Measurements from ENCODE around the gene MFNG.
"Not testable (repeated sequence)": the region's sequence is repeated elsewhere in the genome, so short reads cannot be mapped to it uniquely, and the experiment has no call there.

MFNG gene, protein sequence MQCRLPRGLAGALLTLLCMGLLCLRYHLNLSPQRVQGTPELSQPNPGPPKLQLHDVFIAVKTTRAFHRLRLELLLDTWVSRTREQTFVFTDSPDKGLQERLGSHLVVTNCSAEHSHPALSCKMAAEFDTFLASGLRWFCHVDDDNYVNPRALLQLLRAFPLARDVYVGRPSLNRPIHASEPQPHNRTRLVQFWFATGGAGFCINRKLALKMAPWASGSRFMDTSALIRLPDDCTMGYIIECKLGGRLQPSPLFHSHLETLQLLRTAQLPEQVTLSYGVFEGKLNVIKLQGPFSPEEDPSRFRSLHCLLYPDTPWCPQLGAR

DNA sequence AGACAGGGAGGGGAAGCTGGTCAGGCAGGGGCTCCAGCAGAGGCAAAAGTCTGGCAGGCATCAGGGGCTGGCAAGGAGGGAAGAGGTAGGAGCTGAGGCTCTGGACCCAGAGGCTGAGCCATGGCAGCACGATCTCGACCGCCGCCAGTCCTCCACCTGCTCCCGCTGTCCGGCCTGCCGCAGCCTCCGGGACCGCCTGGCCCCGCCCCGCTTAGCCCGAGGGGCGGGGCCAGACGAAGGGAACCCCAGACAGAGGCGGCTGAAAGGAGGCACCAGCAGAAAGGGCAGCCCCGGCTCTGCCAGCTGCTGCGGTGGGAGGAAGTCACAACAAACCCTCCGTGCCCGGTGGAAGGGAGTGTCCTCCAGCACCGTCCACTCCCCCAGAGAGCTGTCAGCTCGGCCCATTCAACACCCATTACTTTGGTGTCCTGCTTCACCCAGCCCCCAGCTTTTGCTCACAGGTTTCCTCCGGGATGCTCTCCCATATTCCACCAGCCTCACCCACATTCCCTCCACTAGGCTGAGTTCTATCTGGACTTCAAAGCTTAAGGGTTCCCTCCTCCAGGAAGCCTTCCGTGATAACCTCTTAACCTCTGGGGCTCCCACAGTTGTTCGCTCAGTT, at the start of gene MFNG:
MFNG (minus strand) TSS at position 161 of the 622 bp plus-strand sequence. CDS start 207 bp downstream, outside the sequence.
- peaks cover 71% of the 10 kb centered on the region for H3K4me1 Mint-ChIP-seq
- H3K27me3 Mint-ChIP-seq: no peaks in the 10 kb centered on the region
- H3K4me3 Mint-ChIP-seq: peak within 1 kb of the TSS; percentile 98
- peaks cover 7% of the 10 kb centered on the region for H3K36me3 Mint-ChIP-seq
- peak within 1 kb of the TSS; percentile 99 for H3K27ac Mint-ChIP-seq
- H3K9me3 Mint-ChIP-seq: no peaks in the 10 kb centered on the region

GRCh38 chr22:37535159-37535558, 49.0 kb upstream of the MFNG start:
- Mint-ChIP-seq H3K36me3 (no peaks in the 10 kb centered on the region), H3K27me3 (peaks cover 3% of the 10 kb centered on the region), H3K4me1 (peaks cover 21% of the 10 kb centered on the region), H3K9me3 (no peaks in the 10 kb centered on the region), H3K27ac (no peak overlapping the region), H3K4me3 (no peak overlapping the region)

- no peak overlapping the region for H3K27ac Mint-ChIP-seq
Observed at GRCh38 chr22:37534445-37534844, 48.3 kb upstream of the MFNG start.

DNA sequence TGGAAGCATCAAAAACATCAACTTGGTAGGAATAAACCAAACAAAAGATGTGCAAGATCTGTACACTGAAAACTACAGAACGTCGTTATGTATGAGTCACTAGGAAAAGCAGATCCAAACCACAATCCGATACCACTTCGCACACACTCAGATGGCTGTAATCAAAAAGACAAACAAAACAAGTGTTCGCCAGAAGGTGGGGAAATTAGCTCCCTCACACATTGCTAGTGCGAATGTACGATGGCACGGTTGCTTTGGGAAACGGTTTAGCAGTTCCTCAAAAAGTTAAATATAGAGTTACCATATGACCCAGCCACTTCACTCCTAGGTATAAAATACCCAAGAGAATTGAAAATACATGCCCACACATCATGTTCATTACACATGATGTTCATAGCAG, 47.8 kb upstream of the MFNG start:
- Mint-ChIP-seq H3K4me1 (peaks cover 25% of the 10 kb centered on the region), H3K36me3 (no peaks in the 10 kb centered on the region), H3K4me3 (no peak overlapping the region), H3K27me3 (peaks cover 3% of the 10 kb centered on the region), H3K9me3 (no peaks in the 10 kb centered on the region), H3K27ac (no peak overlapping the region)

More at GRCh38 chr22:37534445-37534844, 48.3 kb upstream of the MFNG start:
- H3K4me3 Mint-ChIP-seq: no peak overlapping the region
- no peaks in the 10 kb centered on the region for H3K36me3 Mint-ChIP-seq
- peaks cover 27% of the 10 kb centered on the region for H3K4me1 Mint-ChIP-seq
- H3K9me3 Mint-ChIP-seq: no peaks in the 10 kb centered on the region
- peaks cover 3% of the 10 kb centered on the region for H3K27me3 Mint-ChIP-seq

GRCh38 chr22:37529652-37530345, 43.6 kb upstream of the MFNG start:
- no peaks in the 10 kb centered on the region for H3K27me3 Mint-ChIP-seq
- H3K4me1 Mint-ChIP-seq: peaks cover 19% of the 10 kb centered on the region
- peak overlapping the region; percentile 30 for H3K27ac Mint-ChIP-seq
- H3K36me3 Mint-ChIP-seq: no peaks in the 10 kb centered on the region
- H3K9me3 Mint-ChIP-seq: no peaks in the 10 kb centered on the region
- no peak overlapping the region for H3K4me3 Mint-ChIP-seq

- not testable (repeated sequence) for H3K27me3 Mint-ChIP-seq, H3K36me3 Mint-ChIP-seq, H3K27ac Mint-ChIP-seq, H3K9me3 Mint-ChIP-seq, H3K4me1 Mint-ChIP-seq, H3K4me3 Mint-ChIP-seq
Observed at GRCh38 chr22:37527952-37528351, 41.8 kb upstream of the MFNG start.

DNA sequence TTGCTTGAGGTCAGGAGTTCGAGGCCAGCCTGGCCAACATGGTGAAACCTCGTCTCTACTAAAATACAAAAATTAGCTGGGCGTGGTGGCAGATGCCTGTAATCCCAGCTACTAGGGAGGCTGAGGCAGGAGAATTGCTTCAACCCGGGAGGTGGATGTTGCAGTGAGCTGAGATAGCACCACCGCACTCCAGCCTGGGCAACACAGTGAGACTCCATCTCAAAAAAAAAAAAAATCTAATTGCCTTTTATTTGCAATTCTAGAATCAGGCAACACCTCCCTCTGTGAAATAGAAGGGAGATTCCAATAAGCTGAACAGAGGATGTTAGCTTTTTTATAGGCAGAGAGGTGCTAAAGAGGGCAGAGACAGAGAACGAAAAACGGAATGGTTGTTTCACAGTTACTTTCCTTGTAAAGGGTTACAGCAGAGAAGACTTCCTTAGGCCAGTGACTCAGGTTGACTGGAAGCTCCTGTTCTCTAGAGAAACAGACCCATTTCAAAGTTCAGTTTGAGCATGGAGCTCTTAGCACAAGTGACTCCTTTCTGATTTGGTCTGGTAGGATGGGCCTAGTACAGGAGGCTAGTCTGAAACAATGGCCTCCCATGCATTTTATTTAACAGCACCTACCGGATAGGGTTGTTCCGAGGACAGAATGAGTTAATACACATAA, 41.0 kb upstream of the MFNG start:
- H3K27ac Mint-ChIP-seq, H3K36me3 Mint-ChIP-seq, H3K27me3 Mint-ChIP-seq, H3K4me1 Mint-ChIP-seq, H3K9me3 Mint-ChIP-seq, H3K4me3 Mint-ChIP-seq: not testable (repeated sequence)

- Mint-ChIP-seq H3K9me3 (no peaks in the 10 kb centered on the region), H3K27ac (no peak overlapping the region), H3K4me1 (peaks cover 8% of the 10 kb centered on the region), H3K27me3 (peaks cover 6% of the 10 kb centered on the region), H3K36me3 (no peaks in the 10 kb centered on the region), H3K4me3 (no peak overlapping the region)
Observed at GRCh38 chr22:37526376-37526775, 40.2 kb upstream of the MFNG start.

GRCh38 chr22:37525746-37526350, 39.7 kb upstream of the MFNG start:
- Mint-ChIP-seq H3K4me1 (peaks cover 8% of the 10 kb centered on the region), H3K4me3 (no peak overlapping the region), H3K36me3 (no peaks in the 10 kb centered on the region), H3K27me3 (peaks cover 12% of the 10 kb centered on the region), H3K27ac (no peak overlapping the region), H3K9me3 (no peaks in the 10 kb centered on the region)

DNA sequence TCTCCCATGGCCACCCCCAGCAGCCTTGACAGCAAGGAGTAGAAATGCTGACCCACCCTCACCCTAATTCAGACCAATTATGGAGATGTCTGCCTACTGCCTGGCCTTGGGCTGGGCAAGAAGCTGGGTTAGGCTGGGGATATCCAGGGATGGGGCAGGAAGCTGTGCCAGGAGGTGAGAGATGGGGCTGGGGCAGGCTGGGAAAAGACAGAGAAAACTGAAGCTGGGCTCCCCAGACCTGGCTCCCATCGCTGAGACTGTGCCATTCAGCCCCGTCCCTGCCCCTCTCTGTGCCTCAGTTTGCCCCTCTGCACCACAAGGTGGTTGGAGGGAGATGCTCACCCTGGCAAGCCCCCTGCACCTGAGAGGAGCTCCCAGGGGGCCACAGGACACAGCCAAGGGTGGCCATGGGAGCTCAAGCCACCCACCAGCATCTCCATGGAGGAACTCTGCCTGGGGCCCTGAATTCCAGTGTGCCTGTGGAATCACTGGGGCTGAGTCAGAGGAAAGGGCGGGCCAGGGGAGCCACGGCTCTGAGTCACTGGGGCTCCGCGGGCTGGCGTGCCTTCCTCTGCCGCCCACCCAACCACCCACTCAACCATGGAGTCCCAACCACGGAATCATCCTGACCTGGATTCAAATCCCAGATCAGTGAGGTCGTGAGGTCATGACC, 39.0 kb upstream of the MFNG start:
- Mint-ChIP-seq H3K4me1 (peaks cover 8% of the 10 kb centered on the region), H3K36me3 (no peaks in the 10 kb centered on the region), H3K27ac (no peak overlapping the region), H3K27me3 (peaks cover 12% of the 10 kb centered on the region), H3K9me3 (no peaks in the 10 kb centered on the region), H3K4me3 (no peak overlapping the region)

GRCh38 chr22:37522482-37522881, 36.3 kb upstream of the MFNG start:
- H3K36me3 Mint-ChIP-seq: no peaks in the 10 kb centered on the region
- H3K9me3 Mint-ChIP-seq: no peaks in the 10 kb centered on the region
- H3K27ac Mint-ChIP-seq: no peak overlapping the region
- H3K27me3 Mint-ChIP-seq: peaks cover 18% of the 10 kb centered on the region
- no peak overlapping the region for H3K4me3 Mint-ChIP-seq
- H3K4me1 Mint-ChIP-seq: peaks cover 8% of the 10 kb centered on the region

DNA sequence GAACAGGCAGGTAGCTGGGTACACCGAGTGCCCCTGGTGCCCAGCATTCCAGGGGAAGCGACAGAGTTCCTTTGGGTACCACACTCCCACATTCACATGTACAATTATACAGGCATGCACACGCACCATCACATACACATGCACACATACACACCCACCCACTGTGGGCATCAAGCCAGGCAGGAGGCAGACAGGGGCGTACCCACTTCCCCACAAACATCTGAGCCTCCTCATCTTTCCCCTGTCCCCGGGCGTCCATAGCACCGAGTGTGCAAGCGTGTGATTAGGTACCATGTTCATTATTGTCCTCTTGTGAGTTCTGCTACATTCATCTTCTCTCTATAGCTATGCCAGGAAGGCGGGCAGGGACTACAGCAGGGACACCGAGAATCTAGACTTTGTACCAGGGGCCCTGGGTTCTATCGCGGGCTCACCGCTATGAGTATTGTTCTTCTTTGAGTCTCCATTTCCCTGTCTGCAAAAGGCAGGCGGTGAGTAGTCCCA, 35.1 kb upstream of the MFNG start:
- peaks cover 18% of the 10 kb centered on the region for H3K27me3 Mint-ChIP-seq
- H3K27ac Mint-ChIP-seq: no peak overlapping the region
- no peaks in the 10 kb centered on the region for H3K36me3 Mint-ChIP-seq
- peaks cover 8% of the 10 kb centered on the region for H3K4me1 Mint-ChIP-seq
- peak overlapping the region; percentile 36 for H3K4me3 Mint-ChIP-seq
- no peaks in the 10 kb centered on the region for H3K9me3 Mint-ChIP-seq

DNA sequence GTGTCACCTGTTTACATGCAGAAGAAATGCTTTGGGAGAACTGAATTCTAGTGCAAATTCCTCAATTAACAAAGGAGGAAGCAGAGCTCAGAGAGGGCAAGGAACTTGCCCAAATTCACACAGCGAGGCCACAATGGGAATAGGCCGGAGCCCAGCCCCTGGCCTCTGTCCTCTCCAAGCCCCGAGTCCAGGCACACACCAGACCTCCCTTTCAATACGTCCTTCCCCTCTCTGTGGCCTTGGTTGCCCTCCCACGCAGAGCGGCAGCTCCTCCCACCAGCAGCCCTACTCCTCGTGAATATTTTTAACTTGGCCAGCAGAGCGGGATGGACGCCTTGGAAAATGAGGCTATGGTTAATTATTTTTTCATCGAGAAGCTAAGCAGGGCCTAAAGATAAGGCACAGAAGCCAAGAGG, 34.6 kb upstream of the MFNG start:
- no peaks in the 10 kb centered on the region for H3K9me3 Mint-ChIP-seq
- H3K27ac Mint-ChIP-seq: no peak overlapping the region
- peaks cover 18% of the 10 kb centered on the region for H3K27me3 Mint-ChIP-seq
- peaks cover 8% of the 10 kb centered on the region for H3K4me1 Mint-ChIP-seq
- H3K4me3 Mint-ChIP-seq: peak overlapping the region; percentile 33
- H3K36me3 Mint-ChIP-seq: no peaks in the 10 kb centered on the region

DNA sequence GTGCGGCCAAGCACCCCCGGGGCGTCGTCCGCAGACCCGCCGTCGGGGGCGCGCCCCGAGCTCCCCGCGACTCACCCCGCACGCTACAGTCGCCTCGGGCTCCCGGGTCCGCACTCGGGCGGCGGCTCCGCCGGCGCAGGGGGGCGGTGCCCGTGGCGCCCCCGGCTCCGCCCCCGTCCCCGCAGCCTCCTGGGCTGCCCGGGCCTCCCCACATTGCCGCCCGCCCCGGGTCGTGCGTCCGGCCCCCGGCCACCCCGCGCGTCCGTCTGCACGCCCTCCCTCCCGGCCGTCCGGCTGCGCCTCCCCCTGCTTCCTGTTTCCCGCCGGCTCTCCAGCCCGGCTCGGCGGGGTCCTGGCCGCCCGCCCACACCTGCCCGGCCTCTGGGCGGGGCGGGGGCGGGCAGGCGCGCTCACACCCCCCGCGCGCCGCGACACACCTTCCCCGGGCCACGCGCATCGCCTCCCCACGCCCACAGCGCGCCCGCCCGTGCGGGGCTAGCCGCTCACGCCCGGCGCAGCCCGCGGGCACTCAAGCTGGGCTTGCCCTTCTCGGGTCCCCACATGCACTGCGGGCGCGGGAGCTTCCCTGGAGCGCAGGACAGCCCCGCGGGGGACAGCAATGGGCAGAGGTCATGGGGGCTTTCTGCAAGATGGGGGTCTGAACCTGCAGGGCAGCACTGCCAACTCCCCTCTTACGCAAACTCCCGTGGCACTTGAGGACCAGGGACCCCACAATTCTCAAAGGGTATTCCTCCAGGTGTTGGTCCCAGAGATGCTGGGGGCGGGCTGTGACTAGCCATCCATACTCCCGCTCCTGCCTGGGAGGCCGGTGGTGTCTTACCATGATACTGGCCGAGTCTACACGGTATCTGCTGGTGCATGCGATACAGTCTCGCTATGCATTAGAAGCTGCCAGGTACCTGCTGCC, 33.3 kb upstream of the MFNG start, which contains the start of gene CARD10:
CARD10 (minus strand) TSS at position 148 of the 928 bp plus-strand sequence. CDS start 215 bp downstream, outside the sequence.
- H3K4me1 Mint-ChIP-seq: peaks cover 8% of the 10 kb centered on the region
- peak within 1 kb of the TSS; percentile 85 for H3K4me3 Mint-ChIP-seq
- no peaks in the 10 kb centered on the region for H3K36me3 Mint-ChIP-seq
- H3K9me3 Mint-ChIP-seq: no peaks in the 10 kb centered on the region
- H3K27me3 Mint-ChIP-seq: peaks cover 18% of the 10 kb centered on the region
- H3K27ac Mint-ChIP-seq: peak within 1 kb of the TSS; percentile 51
